ENCODE results near the gene ITGAE. TPM values are rescaled to one million over a fixed set of nuclear protein-coding genes. Genes with fewer than 3 reads are reported as not detected.

Gene ITGAE
- total RNA-seq, 1 donor from 2014 or later, result 19.8 TPM

- DNase-seq (ENCODE audit: low spot score), result no peak
Observed at GRCh38 chr17:3695129-3695722, 105.8 kb downstream of the ITGAE start.

GRCh38 chr17:3693829-3694231 lies 107.2 kb downstream of the ITGAE start:
- DNase-seq (ENCODE audit: low spot score), result no peak

- DNase-seq (ENCODE audit: low spot score), result no peak
Observed at GRCh38 chr17:3693141-3693540, 107.8 kb downstream of the ITGAE start.

GRCh38 chr17:3692346-3692745 lies 108.6 kb downstream of the ITGAE start:
- no peak for DNase-seq (ENCODE audit: low spot score)

- DNase-seq (ENCODE audit: low spot score), result no peak
Observed at GRCh38 chr17:3691617-3692067, 109.3 kb downstream of the ITGAE start.

- DNase-seq (ENCODE audit: low spot score), result no peak
Observed at GRCh38 chr17:3690094-3690715, 110.8 kb downstream of the ITGAE start.

GRCh38 chr17:3689262-3690093 lies 111.5 kb downstream of the ITGAE start:
- DNase-seq (ENCODE audit: low spot score), result no peak

- DNase-seq (ENCODE audit: low spot score), result no peak
Observed at GRCh38 chr17:3688852-3689261, 112.1 kb downstream of the ITGAE start.

- no peak for DNase-seq (ENCODE audit: low spot score)
Observed at GRCh38 chr17:3688027-3688553, 112.9 kb downstream of the ITGAE start.

GRCh38 chr17:3685174-3685573 lies 115.8 kb downstream of the ITGAE start:
- no peak for DNase-seq (ENCODE audit: low spot score)

- no peak for DNase-seq (ENCODE audit: low spot score)
Observed at GRCh38 chr17:3683054-3683511, 117.9 kb downstream of the ITGAE start.

- DNase-seq (ENCODE audit: low spot score), result no peak
Observed at GRCh38 chr17:3682033-3682432, 119.0 kb downstream of the ITGAE start.

GRCh38 chr17:3681565-3681964 lies 119.4 kb downstream of the ITGAE start:
- DNase-seq (ENCODE audit: low spot score), result no peak

- DNase-seq (ENCODE audit: low spot score), result no peak
Observed at GRCh38 chr17:3681057-3681456, 119.9 kb downstream of the ITGAE start.

GRCh38 chr17:3679531-3680126 lies 121.4 kb downstream of the ITGAE start:
- DNase-seq (ENCODE audit: low spot score), result no peak

GRCh38 chr17:3678821-3679530 lies 122.0 kb downstream of the ITGAE start:
- no peak for DNase-seq (ENCODE audit: low spot score)

GRCh38 chr17:3678095-3678820 lies 122.7 kb downstream of the ITGAE start:
- no peak for DNase-seq (ENCODE audit: low spot score)

- DNase-seq (ENCODE audit: low spot score), result no peak
Observed at GRCh38 chr17:3675886-3676285, 125.1 kb downstream of the ITGAE start.

- DNase-seq (ENCODE audit: low spot score), result no peak
Observed at GRCh38 chr17:3672571-3672970, 128.4 kb downstream of the ITGAE start.

GRCh38 chr17:3669548-3669947 lies 131.4 kb downstream of the ITGAE start:
- no peak for DNase-seq (ENCODE audit: low spot score)
